Measurements from ENCODE around the gene TOMM22.

Gene TOMM22

DNA sequence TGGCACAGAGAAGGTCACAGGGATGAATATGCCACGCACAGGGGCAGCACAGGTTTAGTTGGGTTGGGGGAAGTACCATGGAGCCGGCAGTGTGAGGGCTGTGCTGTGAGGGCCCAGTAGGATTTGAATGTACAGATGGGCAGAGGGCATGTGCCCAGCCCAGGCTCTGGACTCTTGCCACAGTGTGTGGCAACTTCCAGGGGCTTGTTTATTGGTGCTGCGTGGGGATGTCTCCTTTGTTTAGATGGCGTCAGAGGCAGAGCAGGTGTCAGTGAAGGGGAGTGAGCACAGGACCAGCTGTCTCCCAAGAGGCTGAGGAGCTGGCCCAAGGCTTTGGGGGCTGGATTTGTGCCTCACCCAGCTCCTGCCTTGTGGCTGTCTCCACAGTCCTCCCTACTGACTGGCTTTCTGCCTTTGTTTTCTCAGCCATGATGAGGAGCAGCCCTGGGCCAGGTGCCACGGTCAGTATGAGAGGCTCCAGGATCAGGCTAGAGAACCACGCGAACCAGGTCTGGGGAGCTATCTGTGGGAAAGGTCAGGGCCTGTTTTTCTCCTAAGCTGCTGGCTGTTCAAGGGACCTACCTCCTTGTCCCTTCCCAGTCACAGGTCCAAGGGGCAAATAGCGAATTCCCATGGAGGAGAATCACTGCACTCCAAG, 52.1 kb downstream of the TOMM22 start:
- no peak for DNase-seq (ENCODE audit: low spot score)

DNA sequence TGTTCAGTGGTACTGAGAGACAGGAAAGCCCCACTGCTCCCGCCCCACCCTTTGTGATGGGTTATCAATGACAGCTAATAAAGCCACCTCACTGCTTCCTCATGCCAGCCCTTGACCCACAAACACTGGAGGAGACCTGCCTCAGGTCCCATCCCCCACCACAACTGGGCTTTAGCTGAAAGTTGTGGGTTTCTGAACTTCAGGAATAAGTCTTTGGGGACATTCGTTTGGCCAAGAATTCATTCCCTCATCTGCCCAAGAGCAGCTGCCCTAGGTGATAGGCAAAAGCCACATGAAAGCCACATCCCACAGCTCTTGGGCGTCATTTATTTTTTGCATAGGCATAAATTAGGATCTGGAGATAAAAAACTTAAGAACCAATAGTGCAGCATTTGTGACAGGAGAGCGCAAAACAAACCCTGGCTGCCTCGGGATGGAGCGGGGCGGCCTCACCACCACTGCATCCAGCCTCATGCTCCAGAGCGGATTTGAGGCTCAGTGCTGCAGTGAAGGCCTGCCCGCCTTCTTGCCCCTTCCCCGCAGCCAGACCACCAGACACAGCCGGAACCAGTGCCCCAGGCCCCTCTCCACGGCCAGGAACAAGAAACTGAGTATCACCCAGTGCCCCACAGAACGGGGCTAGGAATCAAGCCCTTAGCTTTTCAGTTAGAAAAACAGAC, 52.8 kb downstream of the TOMM22 start:
- no peak for DNase-seq (ENCODE audit: low spot score)

All from activated CD4-positive, alpha-beta T cell treated with anti-CD3 and anti-CD28 coated beads, Interleukin-2, Interleukin-4, amounts not matched to agents 100 ng/mL and 50 ng/mL, durations not matched to agents 16 hours and 8 hours (primary cell).